Thoracic aorta (tissue), 2 donors: ENCODE results near the gene GPBAR1. TPM values are rescaled to one million over a fixed set of nuclear protein-coding genes. Genes with fewer than 3 reads are reported as not detected.
"Not testable (repeated sequence)": the region's sequence is repeated elsewhere in the genome, so short reads cannot be mapped to it uniquely, and the experiment has no call there.

Experiments
- ATAC-seq: fragments of 150-250 bp; one replicate; pipeline ENCODE4 v1.8.0; 2017; ENCODE audit warnings: low read depth; ENCODE audit not compliant: insufficient number of reproducible peaks, low FRiP score
- DNase-seq: peaks from one replicate; pipeline ENCODE4 v3.0.0-alpha.2; 2020; ENCODE audit warnings: low spot score
- H3K27ac ChIP-seq, 2 donors: fragments of 200-600 bp; sonication (generic); 1 replicate in 1 of 2; 2 replicates in 1 of 2; pipeline ENCODE4 v1.5.1; 2016; ENCODE audit warnings: mild to moderate bottlenecking in 2 of 2, moderate library complexity in 2 of 2
- H3K27me3 ChIP-seq: fragments of 200-600 bp; sonication (generic); replicated peaks from 2 replicates; pipeline ENCODE4 v1.6.0; 2016; ENCODE audit warnings: mild to moderate bottlenecking; ENCODE audit not compliant: insufficient read depth
- H3K36me3 ChIP-seq: fragments of 200-600 bp; sonication (generic); one replicate; pipeline ENCODE4 v1.5.1; 2016
- H3K4me1 ChIP-seq, 2 donors: fragments of 200-600 bp; sonication (generic); 1 replicate in 1 of 2; 2 replicates in 1 of 2; pipeline versions ENCODE4 v1.5.1 to v1.6.0; 2016; ENCODE audit warnings: low read depth in 2 of 2, mild to moderate bottlenecking in 1 of 2; ENCODE audit not compliant: control insufficient read depth in 1 of 2
- H3K4me3 ChIP-seq: fragments of 200-600 bp; sonication (generic); 2 replicates; pipeline ENCODE4 v1.5.1; 2016; ENCODE audit warnings: mild to moderate bottlenecking
- H3K9me3 ChIP-seq: fragments of 200-600 bp; sonication (generic); 2 replicates; pipeline ENCODE4 v1.5.1; 2016
- CTCF ChIP-seq: fragments of 200-600 bp; sonication (generic); IDR thresholded peaks from one replicate; pipeline ENCODE4 v1.5.1; 2019; ENCODE audit warnings: antibody characterized with exemption
- total RNA-seq, 2 donors: library from RNA; depleted of rRNA; stranded (reverse); fragments of >200 nt; gene quantifications; one replicate each; pipeline versions ENCODE4 v1.1.0 to v1.2.3, GENCODE V29; 2016

GPBAR1 gene
- total RNA-seq, 2 donors from 2014 or later = 3.5 to 4.2 TPM

- no peaks in the 10 kb centered on the region for H3K9me3 ChIP-seq
- H3K4me1 ChIP-seq = peaks cover 0 to 11% of the 10 kb centered on the region in 2 donors
- H3K27ac ChIP-seq = no peak overlapping the region
- no peaks in the 10 kb centered on the region for H3K36me3 ChIP-seq
- no peak for TF ChIP-seq CTCF
- no peak for ATAC-seq
- H3K27me3 ChIP-seq = no peaks in the 10 kb centered on the region
- no peak for DNase-seq
- no peak overlapping the region for H3K4me3 ChIP-seq
Measured at GRCh38 chr2:218307415-218308090, 46.7 kb downstream of the GPBAR1 start.

- ATAC-seq = no peak
- H3K4me1 ChIP-seq = peaks cover 0 to 2% of the 10 kb centered on the region in 2 donors
Measured at GRCh38 chr2:218310853-218311540, 50.2 kb downstream of the GPBAR1 start.

GRCh38 chr2:218311541-218312266 lies 50.9 kb downstream of the GPBAR1 start:
- not testable (repeated sequence) for H3K9me3 ChIP-seq, ATAC-seq, H3K36me3 ChIP-seq, H3K27ac ChIP-seq, H3K4me1 ChIP-seq, DNase-seq, H3K4me3 ChIP-seq, H3K27me3 ChIP-seq

More at GRCh38 chr2:218310853-218311540, 50.2 kb downstream of the GPBAR1 start:
- no peak for DNase-seq
- Histone ChIP-seq H3K4me3 (no peak overlapping the region), H3K27me3 (no peaks in the 10 kb centered on the region), H3K9me3 (no peaks in the 10 kb centered on the region), H3K36me3 (no peaks in the 10 kb centered on the region), H3K27ac (no peak overlapping the region)
- TF ChIP-seq CTCF = no peak

- ATAC-seq = no peak
- Histone ChIP-seq H3K9me3 (no peaks in the 10 kb centered on the region), H3K27ac (no peak overlapping the region), H3K4me3 (no peak overlapping the region), H3K4me1 (no peaks in the 10 kb centered on the region), H3K27me3 (no peaks in the 10 kb centered on the region), H3K36me3 (no peaks in the 10 kb centered on the region)
- TF ChIP-seq CTCF = no peak
- no peak for DNase-seq
Measured at GRCh38 chr2:218312267-218312756, 51.5 kb downstream of the GPBAR1 start.

- H3K4me3 ChIP-seq = no peak overlapping the region
- no peaks in the 10 kb centered on the region for H3K27me3 ChIP-seq
- H3K9me3 ChIP-seq = no peaks in the 10 kb centered on the region
- TF ChIP-seq CTCF = no peak
- no peaks in the 10 kb centered on the region for H3K36me3 ChIP-seq
- no peak for DNase-seq
- ATAC-seq = no peak
- no peaks in the 10 kb centered on the region for H3K4me1 ChIP-seq
- no peak overlapping the region for H3K27ac ChIP-seq
Measured at GRCh38 chr2:218313356-218313755, 52.5 kb downstream of the GPBAR1 start.

Other genes with a start within 250 kb of the GPBAR1 start
- gene RUFY4, start 191.8 kb upstream of the GPBAR1 start, total RNA-seq = under 1 TPM in 1 of 2 donors, not detected in 1; 0.68 TPM
- 1 to 10 TPM in 1 of 2 donors, not detected in 1; 3.0 TPM for gene CXCR2, start 135.0 kb upstream of the GPBAR1 start, total RNA-seq
- 1 to 10 TPM in 1 of 2 donors, under 1 TPM in 1; 0.41 to 4.4 TPM for gene CXCR1, start 94.1 kb upstream of the GPBAR1 start, total RNA-seq
- gene ARPC2, start 43.8 kb upstream of the GPBAR1 start, total RNA-seq = 100 to 1,000 TPM; 378 to 469 TPM
- gene AAMP, start 9.1 kb downstream of the GPBAR1 start, total RNA-seq = 10 to 100 TPM; 95.9 to 97.5 TPM
- gene PNKD, start 9.5 kb downstream of the GPBAR1 start, total RNA-seq = 10 to 100 TPM; 19.4 to 38.4 TPM
- gene TMBIM1, start 31.5 kb downstream of the GPBAR1 start, total RNA-seq = 100 to 1,000 TPM; 324 to 369 TPM
- not detected for gene CATIP, start 95.8 kb downstream of the GPBAR1 start, total RNA-seq
- 100 to 1,000 TPM; 122 to 190 TPM for gene SLC11A1, start 121.3 kb downstream of the GPBAR1 start, total RNA-seq
- gene CTDSP1, start 138.9 kb downstream of the GPBAR1 start, total RNA-seq = 100 to 1,000 TPM; 141 to 182 TPM
- 1 to 10 TPM in 1 of 2 donors, not detected in 1; 3.6 TPM for gene VIL1, start 158.1 kb downstream of the GPBAR1 start, total RNA-seq